HEK293 (cell line): ENCODE data around the gene CAV2.

Experiments used
- BCL6B ChIP-seq: fragments of 450-650 bp; formaldehyde crosslinking; IDR thresholded peaks from 2 replicates; pipeline ENCODE4 v1.5.1; 2017; ENCODE audit warnings: missing biosample characterization, missing genetic modification characterization
- EGR2 ChIP-seq: fragments of 450-650 bp; formaldehyde crosslinking; IDR thresholded peaks from 2 replicates; pipeline ENCODE4 v1.5.1; 2016; ENCODE audit warnings: low read depth, missing biosample characterization, missing genetic modification characterization
- GLI4 ChIP-seq: fragments of 450-650 bp; formaldehyde crosslinking; IDR thresholded peaks from 2 replicates; pipeline ENCODE4 v1.5.1; 2016; ENCODE audit warnings: missing biosample characterization, missing genetic modification characterization
- HIC1 ChIP-seq: fragments of 450-650 bp; formaldehyde crosslinking; IDR thresholded peaks from 2 replicates; pipeline ENCODE4 v1.5.1; 2016; ENCODE audit warnings: missing biosample characterization, missing genetic modification characterization
- KLF9 ChIP-seq: fragments of 450-650 bp; formaldehyde crosslinking; IDR thresholded peaks from 2 replicates; pipeline ENCODE4 v1.5.1; 2016; ENCODE audit warnings: missing biosample characterization, missing genetic modification characterization, low read depth
- OSR2 ChIP-seq: fragments of 450-650 bp; formaldehyde crosslinking; IDR thresholded peaks from 2 replicates; pipeline ENCODE4 v1.5.1; 2016; ENCODE audit warnings: missing biosample characterization, missing genetic modification characterization
- SP3 ChIP-seq: fragments of 450-650 bp; formaldehyde crosslinking; IDR thresholded peaks from 2 replicates; pipeline ENCODE4 v1.5.1; 2016; ENCODE audit warnings: missing biosample characterization, missing genetic modification characterization
- ZBTB48 ChIP-seq: fragments of 450-650 bp; formaldehyde crosslinking; IDR thresholded peaks from 2 replicates; pipeline ENCODE4 v1.5.1; 2016; ENCODE audit warnings: missing biosample characterization, missing genetic modification characterization
- ZFP41 ChIP-seq: fragments of 450-650 bp; formaldehyde crosslinking; IDR thresholded peaks from 2 replicates; pipeline ENCODE4 v1.5.1; 2016; ENCODE audit warnings: missing biosample characterization, missing genetic modification characterization, borderline replicate concordance
- ZNF175 ChIP-seq: fragments of 450-650 bp; formaldehyde crosslinking; IDR thresholded peaks from 2 replicates; pipeline ENCODE4 v1.5.1; 2016; ENCODE audit warnings: missing biosample characterization, missing genetic modification characterization
- ZNF311 ChIP-seq: fragments of 450-650 bp; formaldehyde crosslinking; IDR thresholded peaks from 2 replicates; pipeline ENCODE4 v1.5.1; 2017; ENCODE audit warnings: missing biosample characterization, missing genetic modification characterization, borderline replicate concordance
- ZNF335 ChIP-seq: fragments of 450-650 bp; formaldehyde crosslinking; conservative IDR thresholded peaks from 2 replicates; pipeline ENCODE4 v1.5.1; 2016; ENCODE audit warnings: missing biosample characterization, missing genetic modification characterization
- ZNF341 ChIP-seq: fragments of 450-650 bp; formaldehyde crosslinking; IDR thresholded peaks from 2 replicates; pipeline ENCODE4; 2016; ENCODE audit warnings: low read depth, missing biosample characterization, missing genetic modification characterization
- ZNF362 ChIP-seq: fragments of 450-650 bp; formaldehyde crosslinking; IDR thresholded peaks from 2 replicates; pipeline ENCODE4 v1.5.1; 2016; ENCODE audit warnings: missing biosample characterization, missing genetic modification characterization
- ZNF37A ChIP-seq: fragments of 450-650 bp; IDR thresholded peaks from 2 replicates; pipeline ENCODE4 v1.5.1; 2018; ENCODE audit warnings: missing biosample characterization, missing genetic modification characterization
- ZNF391 ChIP-seq: fragments of 450-650 bp; formaldehyde crosslinking; IDR thresholded peaks from 2 replicates; pipeline ENCODE4 v1.5.1; 2016; ENCODE audit warnings: low read depth, missing biosample characterization, missing genetic modification characterization, borderline replicate concordance
- ZNF449 ChIP-seq: fragments of 450-650 bp; formaldehyde crosslinking; IDR thresholded peaks from 2 replicates; pipeline ENCODE4 v1.5.1; 2017; ENCODE audit warnings: missing biosample characterization, mild to moderate bottlenecking, missing genetic modification characterization, moderate library complexity
- ZNF544 ChIP-seq: fragments of 450-650 bp; formaldehyde crosslinking; IDR thresholded peaks from 2 replicates; pipeline ENCODE4 v1.5.0; 2017; ENCODE audit warnings: missing biosample characterization, missing genetic modification characterization
- ZNF555 ChIP-seq: fragments of 450-650 bp; formaldehyde crosslinking; conservative IDR thresholded peaks from 2 replicates; pipeline ENCODE4 v1.5.1; 2017; ENCODE audit warnings: missing biosample characterization, mild to moderate bottlenecking, missing genetic modification characterization, inconsistent platforms
- ZNF585B ChIP-seq: fragments of 450-650 bp; formaldehyde crosslinking; IDR thresholded peaks from 2 replicates; pipeline ENCODE4 v1.5.1; 2016; ENCODE audit warnings: missing biosample characterization, missing genetic modification characterization
- ZNF664 ChIP-seq: fragments of 450-650 bp; formaldehyde crosslinking; IDR thresholded peaks from 2 replicates; pipeline ENCODE4 v1.5.1; 2016; ENCODE audit warnings: missing biosample characterization, missing genetic modification characterization
- ZNF692 ChIP-seq: fragments of 450-650 bp; formaldehyde crosslinking; IDR thresholded peaks from 2 replicates; pipeline ENCODE4 v1.5.1; 2016; ENCODE audit warnings: missing biosample characterization, missing genetic modification characterization
- ZSCAN4 ChIP-seq: fragments of 450-650 bp; formaldehyde crosslinking; IDR thresholded peaks from 2 replicates; pipeline ENCODE4 v1.5.1; 2017; ENCODE audit warnings: missing biosample characterization, missing genetic modification characterization
- ZSCAN5A ChIP-seq: fragments of 450-650 bp; formaldehyde crosslinking; IDR thresholded peaks from 2 replicates; pipeline ENCODE4 v1.5.1; 2016; ENCODE audit warnings: missing biosample characterization, missing genetic modification characterization
- ZXDB ChIP-seq: fragments of 450-650 bp; formaldehyde crosslinking; IDR thresholded peaks from 2 replicates; pipeline ENCODE4 v1.5.1; 2016; ENCODE audit warnings: missing biosample characterization, missing genetic modification characterization

Gene CAV2

GRCh38 chr7:116525913-116526861 lies 26.6 kb downstream of the CAV2 start (continued):
- TF ChIP-seq ZNF555 (tag by site-specific recombination): no peak
- TF ChIP-seq OSR2 (tag by site-specific recombination): no peak
- 0 out of 2 replicates have a peak, but pooled peaks have one; percentile 55 for TF ChIP-seq ZNF391
- peak; percentile 74 for TF ChIP-seq EGR2 (tag by site-specific recombination)
- TF ChIP-seq ZNF449 (tag by site-specific recombination): peak; percentile 95
- TF ChIP-seq GLI4 (tag by site-specific recombination): peak; percentile 85; the same call in 1 of the 2 replicates
- peak; percentile 86 for TF ChIP-seq ZBTB48 (tag by site-specific recombination)
- TF ChIP-seq HIC1 (tag by site-specific recombination): no peak
- no peak for TF ChIP-seq ZNF664
- TF ChIP-seq ZNF335 (tag by site-specific recombination): peak; percentile 87
- no peak for TF ChIP-seq ZNF585B (tag by site-specific recombination)
- TF ChIP-seq SP3 (tag by site-specific recombination): peak; percentile 38
- peak; percentile 39; the same call in 1 of the 2 replicates for TF ChIP-seq ZNF692 (tag by site-specific recombination)
- peak; percentile 75 for TF ChIP-seq KLF9 (tag by site-specific recombination)
- peak; percentile 78; the same call in 1 of the 2 replicates for TF ChIP-seq ZSCAN4 (tag by site-specific recombination)
- 0 out of 2 replicates have a peak, but pooled peaks have one; percentile 7 for TF ChIP-seq BCL6B
- no peak for TF ChIP-seq ZNF175 (tag by site-specific recombination)
- peak; percentile 42; the same call in 1 of the 2 replicates for TF ChIP-seq ZNF362 (tag by site-specific recombination)
- no peak for TF ChIP-seq ZNF311
- TF ChIP-seq ZNF341 (tag by site-specific recombination): peak; percentile 92
- no peak for TF ChIP-seq ZNF544
- TF ChIP-seq ZSCAN5A (tag by site-specific recombination): 0 out of 2 replicates have a peak, but pooled peaks have one; percentile 11
- no peak for TF ChIP-seq ZNF37A
- no peak for TF ChIP-seq ZFP41
- TF ChIP-seq ZXDB (tag by site-specific recombination): peak; percentile 52
